ENCODE measurements around the gene PLPPR2.
"Not testable (repeated sequence)": the region's sequence is repeated elsewhere in the genome, so short reads cannot be mapped to it uniquely, and the experiment has no call there.

Gene PLPPR2

GRCh38 chr19:11374433-11375142 is 19.4 kb downstream of the PLPPR2 start, which contains the start of gene SWSAP1:
TSS of gene SWSAP1 (plus strand) at chr19:11374666. CDS start at chr19:11374681, 15 bp downstream.
- DNase-seq = peak; percentile 97

DNA sequence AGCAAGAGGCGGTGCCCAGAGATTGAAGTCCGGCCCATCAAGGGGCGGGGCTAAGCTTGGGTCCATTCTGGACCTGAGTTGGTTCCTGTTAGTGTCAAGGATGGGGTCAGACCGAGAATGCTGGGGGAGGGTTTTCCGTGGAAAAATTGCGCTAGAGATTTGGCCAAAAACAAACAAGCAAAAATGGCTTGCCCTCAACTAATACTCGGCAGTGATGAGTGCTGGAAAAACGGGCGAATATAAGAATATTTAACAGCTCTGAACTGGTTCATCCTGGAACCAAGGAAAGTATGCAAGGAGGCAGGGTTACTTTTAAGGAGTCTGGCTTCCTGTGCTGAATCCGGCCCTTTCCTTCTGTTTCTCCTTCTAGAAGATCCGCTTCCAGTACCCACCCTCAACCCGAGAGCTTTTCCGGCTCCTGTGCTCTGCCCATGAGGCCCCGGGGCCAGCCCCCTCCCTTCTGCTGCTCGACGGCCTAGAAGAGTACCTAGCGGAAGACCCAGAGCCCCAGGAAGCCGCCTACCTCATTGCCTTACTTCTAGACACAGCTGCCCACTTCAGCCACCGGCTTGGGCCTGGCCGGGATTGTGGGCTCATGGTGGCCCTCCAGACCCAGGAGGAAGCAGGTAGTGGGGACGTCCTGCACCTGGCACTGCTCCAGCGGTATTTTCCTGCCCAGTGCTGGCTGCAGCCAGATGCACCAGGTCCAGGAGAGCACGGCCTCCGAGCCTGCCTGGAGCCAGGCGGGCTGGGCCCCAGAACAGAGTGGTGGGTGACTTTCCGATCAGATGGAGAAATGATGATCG is 20.1 kb downstream of the PLPPR2 start:
- no peak for DNase-seq

DNA sequence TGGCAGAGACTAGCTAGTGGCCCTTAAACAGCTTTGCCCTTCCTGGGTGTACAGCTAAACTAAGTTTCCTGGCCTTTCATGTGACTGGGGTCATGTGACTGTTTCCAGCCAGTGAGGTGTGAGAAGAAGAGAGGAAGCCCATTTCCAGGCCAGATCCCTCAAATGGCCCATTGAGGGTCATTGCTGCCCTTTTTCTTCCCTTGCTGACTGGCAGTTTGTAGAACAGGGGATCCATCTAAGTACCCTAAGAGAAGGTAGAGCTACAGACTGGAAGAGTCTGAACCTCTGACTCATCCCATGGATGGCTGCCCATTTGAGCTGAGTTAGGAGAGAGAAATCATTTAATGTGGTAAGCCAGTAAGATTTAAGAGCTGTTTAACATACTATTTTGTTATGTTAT is 22.0 kb downstream of the PLPPR2 start:
- DNase-seq = no peak

DNA sequence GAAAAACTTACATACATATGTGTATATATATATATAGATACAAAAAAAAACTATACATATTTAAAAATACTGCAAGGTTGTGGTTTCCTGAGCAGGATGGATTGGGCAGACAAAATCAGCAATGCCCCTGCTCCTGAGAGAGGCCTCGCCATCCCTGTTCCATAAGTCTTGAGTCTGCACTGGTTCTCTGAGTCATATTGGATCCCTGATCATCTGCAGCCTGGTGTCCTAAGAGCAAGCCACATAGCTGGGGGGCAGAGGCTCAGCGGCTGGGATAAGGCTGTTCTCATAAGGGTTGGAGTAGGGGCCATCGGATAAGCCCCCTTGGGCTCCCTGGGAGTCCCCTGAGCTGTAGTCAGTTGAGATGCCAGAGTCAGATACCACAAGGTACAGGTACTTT is 22.5 kb downstream of the PLPPR2 start:
- no peak for DNase-seq

DNA sequence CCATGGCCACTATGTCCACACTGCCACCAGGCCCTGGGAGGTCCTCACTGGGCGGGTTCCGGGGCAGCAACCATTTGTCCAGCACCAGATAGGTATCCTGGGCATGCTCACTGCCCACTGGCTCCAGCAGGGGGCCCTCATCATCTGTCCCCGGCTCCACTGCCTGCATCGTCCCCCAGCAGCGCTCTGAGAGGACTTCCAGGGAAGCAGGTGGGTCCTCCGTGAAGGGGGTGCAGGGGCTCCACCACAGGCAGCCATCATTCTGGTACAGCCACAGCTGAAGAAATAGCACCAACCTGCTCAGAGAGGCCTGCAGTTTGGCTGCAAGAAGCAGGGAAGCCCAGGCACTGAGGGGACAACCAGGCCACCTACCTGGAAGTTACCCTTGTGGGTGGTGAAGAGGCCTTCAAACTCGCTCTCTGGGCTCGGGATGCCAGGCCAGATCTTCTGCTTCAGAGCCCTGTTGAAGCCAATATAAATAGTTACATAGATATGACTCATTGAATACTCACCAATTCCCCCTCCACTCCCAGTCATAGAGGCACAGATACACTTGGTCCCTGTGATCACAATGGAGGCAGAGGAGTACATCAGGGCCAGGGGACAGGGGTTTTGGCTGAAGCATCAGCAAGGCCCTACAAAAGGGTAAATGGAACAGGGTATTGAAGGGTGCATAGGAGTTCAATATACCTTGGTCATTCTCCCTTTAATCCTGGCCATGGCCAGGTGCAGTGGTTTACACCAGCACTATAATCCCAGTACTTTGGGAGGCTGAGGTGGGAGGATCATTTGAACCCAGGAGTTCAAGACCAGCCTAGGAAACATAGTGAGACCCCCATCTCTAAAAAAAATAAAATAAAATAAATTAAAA is 23.3 kb downstream of the PLPPR2 start:
- DNase-seq = no peak

- not testable (repeated sequence) for DNase-seq
These were observed 24.1 kb downstream of the PLPPR2 start for GRCh38 chr19:11379269-11379845.

GRCh38 chr19:11379857-11380350 is 24.7 kb downstream of the PLPPR2 start:
- DNase-seq = no peak

DNA sequence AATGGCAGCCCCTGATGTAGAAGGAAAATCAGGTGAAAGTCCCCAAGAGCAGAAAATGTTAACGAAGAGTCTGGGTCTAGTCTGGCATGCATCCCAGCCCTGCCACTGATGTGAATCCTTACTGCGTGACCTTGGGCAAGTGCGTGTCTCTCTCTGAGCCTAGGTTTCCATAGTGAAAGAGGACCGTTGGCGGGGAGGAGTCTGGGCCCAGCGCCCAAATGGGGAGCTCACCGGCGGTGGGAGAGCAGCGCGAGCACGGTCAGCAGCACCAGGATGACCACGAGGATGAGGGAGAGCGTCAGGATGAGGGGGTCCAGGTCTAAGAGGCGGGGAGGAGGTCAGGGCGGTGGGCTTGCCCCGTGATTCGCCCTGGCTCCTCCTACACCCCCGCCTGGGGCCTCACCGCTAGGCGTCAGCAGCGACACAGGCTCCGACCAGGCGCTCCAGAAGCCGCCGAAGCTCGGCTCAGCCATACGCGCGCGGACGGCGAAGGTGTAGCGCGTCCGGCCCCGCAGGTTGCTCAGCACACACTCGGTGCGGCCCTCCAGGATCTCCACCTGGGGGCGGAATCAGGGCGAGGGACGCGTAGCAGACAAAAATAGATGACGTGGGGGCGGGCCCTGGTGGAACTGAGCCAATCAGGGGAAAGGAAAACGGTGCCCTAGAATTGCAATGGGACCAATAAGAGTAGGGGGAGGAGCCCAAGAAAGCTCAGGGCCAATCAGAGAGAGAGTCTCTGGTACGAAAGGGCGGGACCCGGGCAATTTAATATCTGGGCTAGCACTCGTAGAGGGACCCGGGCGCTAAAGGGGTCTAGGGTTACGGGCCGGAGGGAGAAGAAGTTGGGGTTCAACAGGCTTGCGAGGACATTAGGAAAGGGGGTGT is 25.7 kb downstream of the PLPPR2 start:
- peak; percentile 90 for DNase-seq

DNA sequence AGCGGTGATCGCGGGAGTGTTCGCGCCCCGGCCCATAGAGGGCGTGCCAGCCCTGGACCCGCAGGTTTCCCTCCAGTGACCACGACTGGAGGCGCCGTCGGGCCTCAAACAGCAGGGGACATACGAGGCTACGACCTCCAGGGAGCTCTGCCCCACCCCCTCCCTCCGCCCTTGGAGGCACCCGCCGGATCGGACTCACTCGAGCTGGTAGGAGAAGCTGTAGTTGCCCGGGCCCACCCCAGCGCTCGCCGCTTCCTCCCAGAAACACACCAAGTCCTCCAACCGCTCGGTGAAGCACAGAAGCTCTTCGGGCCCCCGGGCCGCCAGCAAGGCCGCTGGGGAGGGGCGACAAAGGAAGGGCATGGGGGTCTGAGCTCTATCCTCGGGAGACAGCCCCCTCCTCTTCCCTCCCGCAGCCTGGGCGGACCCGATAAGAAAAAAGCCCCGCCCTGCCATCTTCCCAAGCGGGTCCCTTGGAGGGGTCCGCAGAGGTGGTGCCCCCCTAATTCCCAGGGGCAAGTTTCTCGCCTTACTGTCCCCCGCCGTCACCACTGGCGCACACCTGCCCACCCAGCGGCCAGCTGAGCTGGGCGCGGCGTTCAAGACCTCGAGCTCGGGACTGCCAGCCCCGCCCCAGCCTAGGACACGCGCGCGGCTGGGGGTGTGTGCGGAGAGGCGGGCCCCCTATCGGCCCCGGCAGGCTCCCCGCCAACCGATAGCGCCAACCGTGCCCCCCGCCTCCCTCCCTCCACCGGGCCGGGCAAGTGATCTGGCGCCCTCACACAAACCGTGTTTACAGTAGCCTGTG is 27.9 kb downstream of the PLPPR2 start:
- DNase-seq = no peak

DNA sequence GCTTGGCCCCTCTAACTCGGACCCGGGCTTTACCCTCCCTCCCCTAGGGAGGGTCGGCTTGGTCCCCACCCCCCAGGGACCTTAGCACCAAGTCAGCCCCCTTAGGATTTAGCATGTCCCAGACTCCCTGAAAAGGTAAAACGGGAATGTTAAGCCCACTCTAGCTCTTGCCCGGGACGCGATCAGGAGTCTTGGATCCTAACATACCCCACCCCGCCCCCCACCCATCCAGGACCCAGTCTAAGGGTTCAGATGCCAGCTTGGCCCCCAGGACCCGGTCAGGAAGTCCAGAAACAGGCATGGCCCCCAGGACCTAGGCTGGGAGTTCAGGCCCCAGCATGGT is 28.4 kb downstream of the PLPPR2 start:
- DNase-seq = no peak

GRCh38 chr19:11384778-11385129 is 29.5 kb downstream of the PLPPR2 start:
- no peak for DNase-seq

DNA sequence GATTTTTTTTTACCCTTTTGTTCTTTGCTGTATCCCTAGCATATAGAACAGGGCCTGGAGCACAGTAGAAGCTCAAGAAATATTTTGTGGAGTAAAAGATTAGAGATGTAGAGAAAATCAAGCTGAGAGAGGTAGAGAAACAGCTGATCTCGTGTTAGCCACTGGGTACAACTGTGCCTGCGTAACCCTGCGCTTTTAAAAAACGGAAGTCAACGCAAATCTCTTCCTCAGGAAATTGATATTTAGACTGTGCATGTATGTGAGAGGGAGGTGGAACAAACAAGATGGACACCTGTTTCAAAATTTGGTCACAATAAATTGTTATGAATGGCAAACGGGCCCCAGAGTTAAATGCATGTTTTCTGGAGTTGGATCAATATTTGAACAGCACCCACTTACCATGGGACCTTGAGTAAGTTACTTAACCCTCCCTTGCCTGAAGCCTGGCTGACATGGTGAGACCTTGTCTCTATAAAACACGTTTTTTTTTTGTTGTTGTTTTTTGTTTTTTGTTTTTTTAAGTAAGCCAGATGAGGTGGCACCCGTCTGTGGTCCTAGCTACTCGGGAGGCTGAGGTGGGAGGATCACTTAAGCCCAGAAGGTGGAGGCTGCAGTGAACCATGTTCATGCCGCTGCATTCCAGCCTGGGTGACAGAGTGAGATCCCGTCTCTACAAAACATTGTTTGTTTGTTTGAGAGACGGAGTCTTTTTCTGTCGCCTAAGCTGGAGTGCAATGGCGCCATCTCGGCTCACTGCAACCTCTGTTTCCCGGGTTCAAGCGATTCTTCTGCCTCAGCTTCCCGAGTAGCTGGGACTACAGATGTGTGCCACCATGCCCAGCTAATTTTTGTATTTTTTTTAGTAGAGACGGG is 32.2 kb downstream of the PLPPR2 start:
- peak; percentile 5 for DNase-seq

- DNase-seq = no peak
These were observed 35.1 kb downstream of the PLPPR2 start for GRCh38 chr19:11390359-11390758.

- DNase-seq = no peak
These were observed 35.9 kb downstream of the PLPPR2 start for GRCh38 chr19:11390933-11391680.

- no peak for DNase-seq
These were observed 41.9 kb downstream of the PLPPR2 start for GRCh38 chr19:11397089-11397610.

DNA sequence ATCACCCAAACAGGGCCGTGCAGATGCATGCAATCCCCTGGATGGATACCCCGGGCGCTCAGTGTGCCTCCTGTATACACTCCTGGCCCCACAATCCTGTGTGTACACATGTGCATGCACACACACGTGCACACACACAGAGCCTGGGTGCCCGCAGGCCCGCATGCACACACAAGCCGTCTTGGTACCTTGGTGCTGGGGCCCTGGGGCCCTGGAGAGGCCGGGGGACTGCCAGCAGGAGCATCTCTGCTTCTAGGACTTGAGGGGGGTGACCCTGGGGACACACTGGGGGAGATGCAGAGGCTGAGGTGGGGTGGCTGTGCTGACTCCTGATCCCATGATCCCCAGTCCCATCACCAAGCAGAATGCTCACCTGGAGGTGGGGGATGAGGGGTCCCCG is 44.4 kb downstream of the PLPPR2 start:
- DNase-seq = no peak

GRCh38 chr19:11400798-11401197 is 45.6 kb downstream of the PLPPR2 start:
- no peak for DNase-seq

- DNase-seq = no peak
These were observed 46.7 kb downstream of the PLPPR2 start for GRCh38 chr19:11401808-11402543.

All from NCI-H748 treated with DMSO at 0.1 percent for 48 hours (cell line).